Measurements from ENCODE around the gene SVBP. TPM values are rescaled to one million over a fixed set of nuclear protein-coding genes. Genes with fewer than 3 reads are reported as not detected.

Gene SVBP
- total RNA-seq, 1 donor from 2014 or later: 14.2 TPM

DNA sequence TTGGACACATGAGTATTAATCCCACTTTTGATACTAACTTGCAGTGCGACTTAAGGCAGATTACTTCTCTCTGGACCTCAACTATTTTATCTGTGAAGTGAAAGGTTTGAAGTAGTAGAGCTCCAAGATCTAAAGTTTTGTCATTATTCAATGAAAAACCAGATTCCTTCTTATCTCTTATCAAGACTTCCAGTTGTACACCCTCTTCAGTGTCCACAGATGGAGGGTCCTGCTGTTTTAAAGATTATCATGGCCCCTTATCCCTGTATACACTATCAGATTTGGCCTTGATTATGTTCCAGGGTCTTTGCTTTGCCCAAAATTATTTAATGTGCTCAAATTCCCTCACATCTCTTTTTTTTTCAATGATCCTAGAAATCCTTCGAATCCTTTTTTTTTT is 49.0 kb downstream of the SVBP start:
- intact Hi-C loops (cut with micrococcal nuclease): no loop called here
- ATAC-seq: no peak
- DNase-seq: no peak

DNA sequence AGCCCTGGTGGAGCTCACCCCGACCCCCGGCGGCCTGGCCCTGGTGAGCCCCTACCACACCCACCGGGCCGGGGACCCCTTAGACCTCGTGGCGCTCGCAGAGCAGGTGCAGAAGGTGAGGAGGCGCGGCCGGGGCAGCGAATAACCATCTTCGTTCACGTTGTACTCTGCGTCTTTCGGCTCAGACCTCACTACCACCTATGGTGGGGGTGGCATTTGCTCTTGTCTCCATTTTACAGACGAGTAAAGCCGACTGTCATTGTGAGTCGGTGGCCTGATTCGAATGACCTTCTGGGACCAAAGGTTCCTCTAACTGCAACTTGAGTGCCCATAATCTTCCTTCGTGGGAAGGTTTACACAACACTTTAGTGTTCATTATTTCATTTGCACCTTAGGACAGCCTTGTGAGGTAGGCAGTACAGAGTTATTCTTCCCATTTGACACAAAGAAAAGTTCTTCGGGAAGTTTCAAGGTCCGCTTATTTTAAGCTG is 49.6 kb downstream of the SVBP start:
- intact Hi-C loops (cut with micrococcal nuclease): no loop called here
- ATAC-seq: peak; percentile 33
- DNase-seq: no peak

DNA sequence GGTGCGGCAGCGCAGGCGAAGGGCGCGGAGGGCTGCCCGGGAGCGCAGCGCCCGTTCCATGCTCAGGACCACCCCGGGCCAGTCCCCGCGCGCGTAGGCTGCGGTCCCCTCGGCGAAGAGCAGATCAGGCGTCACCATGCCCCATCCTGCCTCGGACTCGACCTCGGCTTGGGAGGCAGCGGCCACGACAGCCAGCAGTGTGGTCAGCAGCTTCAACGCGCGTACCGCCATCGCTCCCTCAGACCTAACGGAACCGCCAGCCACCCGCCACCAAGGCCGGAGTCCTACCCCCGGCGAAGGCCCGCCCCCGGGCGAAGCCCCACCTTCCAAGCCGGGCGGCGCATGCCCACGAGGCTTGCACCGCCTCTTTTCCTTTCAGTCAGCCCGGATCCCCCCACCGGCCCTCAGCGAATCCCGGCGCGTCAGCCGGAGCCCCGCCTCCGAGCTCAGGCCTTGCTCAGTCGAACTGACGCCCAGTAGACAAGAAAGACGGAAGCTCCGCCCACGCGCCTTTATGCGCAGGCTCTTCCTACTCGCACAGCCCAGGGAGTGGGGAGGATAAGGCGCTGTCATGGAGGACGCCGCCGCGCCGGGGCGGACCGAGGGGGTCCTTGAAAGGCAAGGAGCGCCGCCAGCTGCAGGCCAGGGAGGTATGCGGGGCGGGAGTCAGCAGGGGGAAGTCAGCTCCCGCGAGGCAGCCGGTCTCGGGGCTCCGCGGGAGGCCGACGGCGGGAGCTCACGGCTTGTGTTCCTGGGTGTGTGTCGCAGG is 50.3 kb downstream of the SVBP start, which contains the start of the genes C1orf50 and P3H1:
Gene C1orf50 (plus strand): TSS at position 509 of the 769 bp plus-strand sequence. CDS start 63 bp downstream, at position 572.
Gene P3H1 (minus strand): TSS at position 288 of the 769 bp plus-strand sequence. CDS start 57 bp downstream, at position 231.
- intact Hi-C loops (cut with micrococcal nuclease): no loop called here
- ATAC-seq (peak; percentile 96), DNase-seq (peak; percentile 100)

DNA sequence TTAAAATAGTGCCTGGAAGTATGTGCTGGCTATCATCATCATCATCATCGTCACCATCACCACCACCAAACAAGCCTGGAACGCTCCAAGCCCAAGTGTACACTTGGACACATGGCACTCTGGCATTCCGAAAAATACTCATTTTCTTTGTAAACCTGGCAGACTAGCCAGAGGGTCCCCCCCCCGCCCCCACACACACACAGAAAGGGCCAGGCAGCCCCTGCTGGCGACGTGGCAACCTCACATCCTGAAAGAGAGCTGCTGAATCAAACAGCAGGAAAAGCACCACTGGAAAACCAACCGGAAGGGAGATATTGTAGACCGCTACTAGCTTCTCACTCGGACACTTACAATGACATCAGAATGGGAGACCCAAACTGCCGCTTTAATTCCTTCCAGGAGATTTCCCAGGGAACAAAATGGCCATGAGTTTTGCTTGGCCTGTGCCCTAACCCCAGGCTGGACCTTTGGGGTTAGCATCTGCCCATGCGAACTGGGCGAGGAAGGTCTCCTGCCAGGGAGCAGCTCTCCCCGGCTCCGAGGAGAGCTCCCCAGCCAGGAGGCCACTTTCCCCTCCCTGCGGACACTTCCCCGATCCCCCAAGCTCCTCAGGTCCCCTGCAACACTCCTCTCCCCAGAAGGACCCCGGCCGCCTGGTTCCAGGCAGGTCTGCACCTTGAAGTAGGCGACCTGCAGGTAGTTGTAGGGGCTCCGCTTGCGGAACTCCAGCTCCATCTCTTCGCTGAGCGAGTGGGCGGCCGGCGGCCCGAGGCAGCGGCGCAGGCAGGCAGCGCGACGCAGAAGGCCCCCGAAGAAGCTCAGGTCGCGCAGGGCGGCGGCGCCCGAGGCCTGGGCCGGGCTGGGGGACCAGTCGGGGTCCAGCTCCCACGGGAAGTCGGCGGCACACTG is 51.1 kb downstream of the SVBP start:
- DNase-seq: peak; percentile 52
- ATAC-seq: peak; percentile 28
- intact Hi-C loops (cut with micrococcal nuclease): no loop called here

DNA sequence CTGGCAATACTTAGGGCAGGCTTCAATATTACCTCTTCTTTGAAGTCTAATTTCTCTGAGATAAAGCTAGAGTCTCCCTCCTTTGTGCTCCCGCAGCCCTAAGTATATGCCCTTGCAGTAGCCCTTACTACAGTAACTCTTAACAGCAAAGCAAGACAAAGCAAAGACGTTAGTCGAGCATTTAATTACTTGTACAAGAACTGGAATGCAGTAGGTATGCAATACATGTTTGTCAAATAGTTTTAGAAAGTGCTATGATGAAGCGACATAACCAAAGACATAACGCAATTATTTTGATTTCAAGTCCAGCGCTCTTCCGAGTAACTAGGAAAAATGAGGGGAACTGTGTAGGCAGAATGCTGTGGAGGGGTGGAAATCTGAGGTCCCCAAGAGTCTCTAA is 51.9 kb downstream of the SVBP start:
- no peak for ATAC-seq
- DNase-seq: no peak
- intact Hi-C loops (cut with micrococcal nuclease): no loop called here

DNA sequence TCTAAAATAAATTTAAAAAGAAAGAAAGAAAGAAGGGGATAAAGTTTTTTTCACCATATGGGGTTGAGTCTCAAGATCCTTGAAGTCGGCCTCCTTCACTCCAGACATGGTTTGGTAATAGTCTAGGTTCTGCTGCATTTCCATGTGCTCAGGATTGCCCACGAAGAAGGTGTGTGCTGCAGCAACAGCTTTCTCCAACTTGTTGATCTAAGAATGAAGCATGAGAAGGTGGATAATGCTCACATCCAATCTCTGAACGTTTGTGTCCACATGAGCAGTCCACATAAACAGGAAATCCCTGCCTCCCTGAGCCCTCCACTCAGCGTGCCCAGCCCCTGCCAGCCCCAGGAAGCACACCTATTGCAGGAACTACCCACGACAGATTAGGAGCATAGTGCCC is 54.9 kb downstream of the SVBP start:
- ATAC-seq: no peak

DNA sequence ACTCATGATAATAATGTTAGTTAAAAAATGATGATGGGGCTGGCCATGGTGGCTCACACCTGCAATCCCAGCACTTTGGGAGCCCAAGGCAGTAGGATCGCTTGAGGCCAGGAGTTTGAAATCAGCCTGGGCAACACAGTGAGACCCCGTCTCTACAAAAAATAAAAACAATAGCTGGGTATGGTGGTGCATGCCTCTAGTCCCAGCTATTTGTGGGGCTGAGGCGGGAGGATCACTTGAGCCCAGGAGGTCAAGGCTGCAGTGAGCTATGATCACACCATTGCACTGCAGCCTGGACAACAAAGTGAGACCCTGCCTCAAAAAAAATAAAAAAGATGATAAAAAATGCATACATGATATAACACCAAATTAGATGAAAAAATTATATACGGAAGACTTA is 55.6 kb downstream of the SVBP start:
- no peak for ATAC-seq
- DNase-seq: no peak
- intact Hi-C loops (cut with micrococcal nuclease): no loop called here

More for the DNA sequence above, 54.9 kb downstream of the SVBP start:
- DNase-seq: no peak
- intact Hi-C loops (cut with micrococcal nuclease): no loop called here

DNA sequence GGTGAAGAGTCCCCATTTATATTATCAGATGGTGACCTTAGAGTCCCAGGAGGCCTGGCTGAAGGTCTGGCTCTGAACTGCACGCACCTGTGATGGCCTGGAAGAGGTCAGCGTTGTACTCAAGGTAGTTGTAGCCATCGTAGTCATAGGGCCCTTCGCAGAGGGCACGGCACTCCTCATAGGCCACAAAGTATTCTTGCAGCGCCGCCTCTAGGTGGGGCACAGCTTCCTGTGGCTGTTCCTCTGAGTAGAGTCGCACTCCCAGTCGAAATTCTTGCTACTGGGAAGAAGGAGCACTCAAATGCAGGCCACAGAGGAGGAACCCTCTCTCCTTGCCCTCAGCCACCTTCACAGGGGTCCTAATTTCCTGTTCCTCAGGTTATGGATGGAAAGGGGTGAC is 58.1 kb downstream of the SVBP start:
- intact Hi-C loops (cut with micrococcal nuclease): no loop called here
- DNase-seq (no peak), ATAC-seq (no peak)

DNA sequence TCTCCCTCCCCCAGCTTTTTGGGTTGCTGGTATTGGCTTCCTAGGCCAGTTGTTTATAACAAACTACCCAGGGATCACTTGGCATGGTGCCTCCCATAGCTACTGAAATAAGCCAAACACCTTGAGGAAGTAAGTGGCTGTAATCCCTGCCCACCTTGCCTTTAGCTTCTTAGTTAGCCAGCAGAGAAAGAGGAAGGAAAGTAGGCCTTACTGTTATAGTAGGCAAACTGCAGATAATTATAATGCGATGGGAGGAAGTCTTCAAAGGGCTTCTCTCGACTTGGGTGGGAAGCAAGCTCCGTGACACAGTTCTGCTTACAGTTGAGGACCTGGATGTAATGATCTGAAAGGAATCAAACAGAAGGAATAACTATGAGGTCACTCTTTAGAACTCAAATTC is 58.6 kb downstream of the SVBP start:
- intact Hi-C loops (cut with micrococcal nuclease): no loop called here
- no peak for DNase-seq
- ATAC-seq: no peak

DNA sequence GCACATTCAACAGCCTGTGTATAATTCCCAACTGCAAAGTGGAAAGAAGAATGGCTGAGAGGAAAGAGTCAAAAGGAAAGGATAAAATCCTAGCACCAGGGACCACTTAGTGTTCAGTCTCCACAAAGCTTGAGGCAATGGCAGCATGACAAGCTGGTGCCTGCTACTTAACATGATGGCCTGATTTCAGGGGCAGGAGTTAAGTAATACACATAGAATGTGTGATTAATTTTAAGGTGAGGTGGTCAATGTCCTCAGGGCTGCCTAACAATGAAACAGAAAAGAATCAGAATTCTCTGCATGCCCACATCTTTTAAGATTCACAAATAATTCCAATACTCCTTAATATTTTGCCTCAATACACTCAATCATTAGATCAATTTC is 59.3 kb downstream of the SVBP start:
- intact Hi-C loops (cut with micrococcal nuclease): no loop called here
- ATAC-seq (no peak), DNase-seq (no peak)

Other genes with a start within 250 kb of the SVBP start
- 20.3 TPM for gene PPIH, start 159.0 kb downstream of the SVBP start, total RNA-seq
- 896 TPM for gene YBX1, start 135.0 kb downstream of the SVBP start, total RNA-seq
- not detected for gene CLDN19, start 77.2 kb downstream of the SVBP start, total RNA-seq
- 6.2 TPM for gene P3H1, start 50.4 kb downstream of the SVBP start, total RNA-seq
- 10.4 TPM for gene C1orf50, start 50.1 kb downstream of the SVBP start, total RNA-seq
- gene TMEM269, start 32.4 kb downstream of the SVBP start, total RNA-seq: not detected
- 5.1 TPM for gene ERMAP, start 275 bp downstream of the SVBP start, total RNA-seq
- gene ZNF691, start 29.2 kb upstream of the SVBP start, total RNA-seq: 8.0 TPM
- 38.5 TPM for gene SLC2A1, start 141.5 kb upstream of the SVBP start, total RNA-seq

All from left ventricle myocardium superior (tissue), 1 donor.